H4 (cell line): Measurements from ENCODE around the gene CAMP. TPM values are rescaled to one million over a fixed set of nuclear protein-coding genes. Genes with fewer than 3 reads are reported as not detected.
A peak's percentile ranks its signal among the peaks of the same experiment; 100 is the strongest.
"Not testable (repeated sequence)": the region's sequence is repeated elsewhere in the genome, so short reads cannot be mapped to it uniquely, and the experiment has no call there.

Experiments used
- DNase-seq: peaks from one replicate; pipeline ENCODE4 v3.0.0-alpha.2; 2015; ENCODE audit warnings: low spot score
- total RNA-seq: library from RNA; depleted of rRNA; stranded (reverse); fragments of >200 nt; shearing (Covaris generic); gene quantifications from 2 replicates; pipeline ENCODE4 v1.2.3, GENCODE V29; 2014; rRNA removed

CAMP gene
- 0.15 TPM in 1 of 2 replicates, not detected in the other for total RNA-seq

- peak; percentile 56 for DNase-seq
These were observed at the start of gene CAMP for GRCh38 chr3:48222616-48223513. Gene CAMP (plus strand): TSS chr3:48223495. CDS start chr3:48223512, 17 bp downstream.

- no peak for DNase-seq
These were observed 45.2 kb upstream of the CAMP start for GRCh38 chr3:48178072-48178471.

GRCh38 chr3:48180021-48180420 is 43.3 kb upstream of the CAMP start:
- no peak for DNase-seq

- DNase-seq = no peak
These were observed 42.6 kb upstream of the CAMP start for GRCh38 chr3:48180531-48181253.

- DNase-seq = no peak
These were observed 39.0 kb upstream of the CAMP start for GRCh38 chr3:48184299-48184698.

GRCh38 chr3:48185129-48185528 is 38.2 kb upstream of the CAMP start:
- no peak for DNase-seq

GRCh38 chr3:48186631-48187300 is 36.5 kb upstream of the CAMP start:
- no peak for DNase-seq

GRCh38 chr3:48187301-48187578 is 36.1 kb upstream of the CAMP start:
- no peak for DNase-seq

- DNase-seq = no peak
These were observed 35.6 kb upstream of the CAMP start for GRCh38 chr3:48187579-48188265.

- DNase-seq = peak; percentile 96
These were observed 34.8 kb upstream of the CAMP start, which contains the start of gene CDC25A for GRCh38 chr3:48188266-48189201. Gene CDC25A (minus strand): TSS chr3:48188417. CDS start chr3:48187947, 470 bp downstream.

- DNase-seq = no peak
These were observed 34.0 kb upstream of the CAMP start for GRCh38 chr3:48189321-48189720.

GRCh38 chr3:48190911-48191310 is 32.4 kb upstream of the CAMP start:
- DNase-seq = no peak

- peak; percentile 34 for DNase-seq
These were observed 28.7 kb upstream of the CAMP start for GRCh38 chr3:48194446-48195071.

- DNase-seq = no peak
These were observed 26.7 kb upstream of the CAMP start for GRCh38 chr3:48196611-48197010.

- no peak for DNase-seq
These were observed 24.2 kb upstream of the CAMP start for GRCh38 chr3:48199117-48199516.

GRCh38 chr3:48202632-48203031 is 20.7 kb upstream of the CAMP start:
- DNase-seq = no peak

GRCh38 chr3:48208076-48208475 is 15.2 kb upstream of the CAMP start:
- DNase-seq = no peak

- DNase-seq = no peak
These were observed 13.8 kb upstream of the CAMP start for GRCh38 chr3:48209445-48209844.

- DNase-seq = not testable (repeated sequence)
These were observed 12.8 kb upstream of the CAMP start for GRCh38 chr3:48210534-48210933.

- not testable (repeated sequence) for DNase-seq
These were observed 11.5 kb upstream of the CAMP start for GRCh38 chr3:48211776-48212175.
